ENCODE measurements around the gene RNF223.
"Not testable (repeated sequence)": the region's sequence is repeated elsewhere in the genome, so short reads cannot be mapped to it uniquely, and the experiment has no call there.

The RNF223 gene

GRCh38 chr1:1101503-1101902, 27.4 kb upstream of the RNF223 start:
- H3K36me3 ChIP-seq, result peaks cover 0 to 43% (median 26%) of the 10 kb centered on the region in 11 experiments; a peak in 20 of 22 replicates
- no peak overlapping the region for H3K27ac ChIP-seq
- H3K4me2 ChIP-seq, result no peak overlapping the region
- peaks cover 17 to 42% (median 30%) of the 10 kb centered on the region in 10 experiments for H3K4me1 ChIP-seq
- TF ChIP-seq Cebpa-rat (IDR thresholded peaks at IDR 0.05), result no peak
- H4K20me1 ChIP-seq, result peaks cover 0 to 38% (median 19%) of the 10 kb centered on the region in 11 experiments; a peak in 11 of 22 replicates
- H3K4me3 ChIP-seq, result no peak overlapping the region
- peaks cover 16 to 43% (median 39%) of the 10 kb centered on the region in 11 experiments for H3K9me3 ChIP-seq (replicated peaks in 1 of 11)
- H3K9ac ChIP-seq, result no peak overlapping the region
- no peaks in the 10 kb centered on the region for H3K27me3 ChIP-seq

- peaks cover 0 to 36% (median 18%) of the 10 kb centered on the region in 11 experiments; a peak in 11 of 22 replicates for H4K20me1 ChIP-seq
- no peak for TF ChIP-seq Cebpa-rat (IDR thresholded peaks at IDR 0.05)
- H3K9me3 ChIP-seq (replicated peaks in 1 of 11), result peaks cover 16 to 40% (median 32%) of the 10 kb centered on the region in 11 experiments
- peak overlapping the region in 1 of 10 experiments; percentile 7; a peak in 1 of 20 replicates for H3K4me3 ChIP-seq
- peaks cover 17 to 37% (median 26%) of the 10 kb centered on the region in 10 experiments for H3K4me1 ChIP-seq
- H3K27me3 ChIP-seq, result no peaks in the 10 kb centered on the region
- H3K4me2 ChIP-seq, result no peak overlapping the region
- no peak overlapping the region for H3K9ac ChIP-seq
- H3K36me3 ChIP-seq, result peaks cover 0 to 37% (median 26%) of the 10 kb centered on the region in 11 experiments; a peak in 20 of 22 replicates
- no peak overlapping the region for H3K27ac ChIP-seq
Observed at GRCh38 chr1:1100296-1100695, 26.2 kb upstream of the RNF223 start.

GRCh38 chr1:1099506-1100183, 25.5 kb upstream of the RNF223 start:
- Histone ChIP-seq H3K27ac (no peak overlapping the region), H4K20me1 (peaks cover 0 to 29% (median 13%) of the 10 kb centered on the region in 11 experiments; a peak in 11 of 22 replicates), H3K9me3 (replicated peaks in 1 of 11) (peaks cover 16 to 40% (median 32%) of the 10 kb centered on the region in 11 experiments), H3K4me1 (peaks cover 13 to 30% (median 19%) of the 10 kb centered on the region in 10 experiments), H3K4me2 (no peak overlapping the region), H3K36me3 (peaks cover 0 to 37% (median 26%) of the 10 kb centered on the region in 11 experiments; a peak in 20 of 22 replicates), H3K9ac (no peak overlapping the region), H3K4me3 (peak overlapping the region in 1 of 10 experiments; percentile 7; a peak in 2 of 20 replicates), H3K27me3 (no peaks in the 10 kb centered on the region)
- TF ChIP-seq Cebpa-rat (IDR thresholded peaks at IDR 0.05), result no peak

DNA sequence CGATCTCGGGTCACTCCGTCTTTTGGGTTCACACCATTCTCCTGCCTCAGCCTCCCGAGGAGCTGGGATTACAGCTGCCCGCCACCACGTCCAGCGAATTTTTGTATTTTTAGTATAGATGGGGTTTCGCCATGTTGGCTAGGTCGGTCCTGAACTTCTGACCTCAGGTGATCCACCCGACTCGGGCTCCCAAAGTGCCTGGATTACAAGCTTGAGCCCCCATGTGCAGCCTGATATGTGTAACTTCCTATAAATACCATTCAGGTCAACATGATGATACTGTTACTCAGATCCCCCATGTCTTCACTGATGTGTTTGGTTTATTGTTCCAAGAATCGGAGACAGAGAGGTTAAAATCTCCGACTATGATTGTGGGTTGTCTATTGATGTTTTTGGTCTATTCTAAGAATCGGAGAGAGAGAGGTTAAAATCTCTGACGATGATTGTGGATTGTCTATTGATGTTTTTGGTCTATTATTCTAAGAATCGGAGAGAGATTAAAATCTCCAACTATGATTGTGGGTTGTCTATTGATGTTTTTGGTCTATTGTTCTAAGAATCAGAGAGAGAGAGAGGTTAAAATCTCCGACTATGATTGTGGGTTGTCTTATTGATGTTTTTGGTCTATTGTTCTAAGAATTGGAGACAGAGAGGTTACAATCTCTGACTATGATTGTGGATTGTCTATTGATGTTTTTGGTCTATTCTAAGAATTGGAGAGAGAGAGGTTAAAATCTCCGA, 24.7 kb upstream of the RNF223 start:
- H3K9ac ChIP-seq, result no peak overlapping the region
- H3K27me3 ChIP-seq, result no peaks in the 10 kb centered on the region
- H3K27ac ChIP-seq, result no peak overlapping the region
- peaks cover 5 to 29% (median 15%) of the 10 kb centered on the region in 10 experiments for H3K4me1 ChIP-seq
- TF ChIP-seq Cebpa-rat (IDR thresholded peaks at IDR 0.05), result no peak
- peak overlapping the region in 1 of 11 experiments; percentile 31; a peak in 1 of 22 replicates for H3K4me2 ChIP-seq
- H3K36me3 ChIP-seq, result peaks cover 0 to 37% (median 26%) of the 10 kb centered on the region in 11 experiments; a peak in 20 of 22 replicates
- H4K20me1 ChIP-seq, result peaks cover 0 to 25% (median 10%) of the 10 kb centered on the region in 11 experiments; a peak in 11 of 22 replicates
- H3K4me3 ChIP-seq, result no peak overlapping the region
- peaks cover 16 to 40% (median 32%) of the 10 kb centered on the region in 11 experiments for H3K9me3 ChIP-seq (replicated peaks in 1 of 11)

DNA sequence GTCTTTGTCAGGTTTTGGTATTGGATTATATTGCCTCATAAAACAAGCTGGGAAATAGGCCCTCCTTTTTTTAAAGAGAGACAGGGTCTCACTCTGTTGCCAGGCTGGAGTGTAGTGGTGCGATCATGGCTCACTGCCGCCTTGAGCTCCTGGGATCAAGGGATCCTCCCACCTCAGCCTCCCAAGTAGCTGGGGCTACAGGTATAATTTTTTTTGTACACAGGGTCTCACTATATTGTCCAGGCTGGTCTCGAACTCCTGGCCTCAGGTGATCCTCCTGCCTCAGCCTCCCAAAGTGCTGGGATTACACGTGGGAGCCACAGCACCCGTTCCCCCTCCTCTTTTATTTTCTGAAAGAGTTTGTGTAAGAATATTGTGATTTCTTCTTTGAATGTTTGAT, 22.0 kb upstream of the RNF223 start:
- peaks cover 16 to 31% (median 24%) of the 10 kb centered on the region in 11 experiments for H3K9me3 ChIP-seq (replicated peaks in 1 of 11)
- not testable (repeated sequence) for H3K27me3 ChIP-seq, H3K4me2 ChIP-seq, H3K9ac ChIP-seq, H3K4me3 ChIP-seq, H3K27ac ChIP-seq
- peaks cover 0 to 37% (median 25%) of the 10 kb centered on the region in 11 experiments; a peak in 17 of 22 replicates for H4K20me1 ChIP-seq
- peaks cover 0 to 27% (median 21%) of the 10 kb centered on the region in 11 experiments; a peak in 20 of 22 replicates for H3K36me3 ChIP-seq
- H3K4me1 ChIP-seq, result peaks cover 12 to 41% (median 31%) of the 10 kb centered on the region in 10 experiments

DNA sequence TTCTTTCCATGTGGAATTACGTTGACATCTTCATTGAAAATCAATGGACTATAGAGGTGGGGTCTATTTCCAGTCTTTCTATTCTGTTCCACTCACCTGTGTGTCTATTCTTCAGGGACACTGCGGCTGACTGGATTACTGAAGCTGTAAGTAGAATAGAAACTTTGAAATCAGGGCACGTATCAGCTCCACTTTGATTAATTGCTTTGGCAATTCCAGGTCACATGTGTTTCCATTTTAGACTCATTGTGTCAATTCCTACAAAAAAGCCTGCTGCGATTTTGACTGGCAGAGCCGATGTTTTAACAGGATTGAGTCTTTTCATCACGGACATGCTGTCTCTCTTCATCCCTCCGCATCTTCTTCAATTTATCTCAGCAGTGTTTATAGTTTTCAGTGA, 20.9 kb upstream of the RNF223 start:
- H3K9me3 ChIP-seq (replicated peaks in 1 of 11), result peaks cover 6 to 20% (median 12%) of the 10 kb centered on the region in 11 experiments
- no peak for TF ChIP-seq Cebpa-rat (IDR thresholded peaks at IDR 0.05)
- no peak overlapping the region for H3K4me3 ChIP-seq
- H3K4me2 ChIP-seq, result no peak overlapping the region
- H3K4me1 ChIP-seq, result peaks cover 24 to 52% (median 42%) of the 10 kb centered on the region in 10 experiments
- H3K9ac ChIP-seq, result no peak overlapping the region
- H4K20me1 ChIP-seq, result peaks cover 0 to 49% (median 37%) of the 10 kb centered on the region in 11 experiments; a peak in 18 of 22 replicates
- H3K27me3 ChIP-seq, result 0 out of 22 replicates have a peak, but pooled peaks cover 0 to 2% (median 0%) of the 10 kb centered on the region in 11 experiments
- H3K27ac ChIP-seq, result no peak overlapping the region
- H3K36me3 ChIP-seq, result peaks cover 0 to 15% (median 10%) of the 10 kb centered on the region in 11 experiments; a peak in 15 of 22 replicates

DNA sequence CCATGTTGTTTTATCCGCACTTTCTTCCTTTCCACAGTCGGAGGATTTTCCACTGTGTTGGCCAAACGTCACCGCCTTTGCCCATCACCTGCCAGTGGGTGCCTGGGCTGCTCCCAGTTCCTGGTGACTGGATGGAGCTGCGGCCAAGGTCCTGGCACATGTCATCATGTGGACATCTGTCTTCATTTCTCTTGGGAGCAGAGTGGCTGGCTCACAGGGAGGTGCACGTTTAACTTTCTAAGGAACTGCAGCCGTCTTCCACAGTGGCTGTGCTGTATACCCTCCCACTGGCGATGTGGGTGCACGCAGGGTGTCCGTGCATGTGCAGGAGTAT, 19.5 kb upstream of the RNF223 start:
- TF ChIP-seq Cebpa-rat (IDR thresholded peaks at IDR 0.05), result no peak
- Histone ChIP-seq H3K27ac (no peak overlapping the region), H3K4me3 (no peak overlapping the region), H3K4me1 (peaks cover 29 to 66% (median 56%) of the 10 kb centered on the region in 10 experiments), H4K20me1 (peaks cover 0 to 62% (median 49%) of the 10 kb centered on the region in 11 experiments; a peak in 18 of 22 replicates), H3K9ac (0 out of 22 replicates have a peak overlapping the region, but pooled peaks of 1 of the 11 experiments have one; percentile 46), H3K4me2 (peak overlapping the region; percentile 23 to 96 (median 76); a peak in 20 of 22 replicates), H3K9me3 (replicated peaks in 1 of 11) (peaks cover 0 to 6% (median 0%) of the 10 kb centered on the region in 11 experiments; a peak in 6 of 22 replicates), H3K27me3 (0 out of 22 replicates have a peak, but pooled peaks cover 0 to 4% (median 0%) of the 10 kb centered on the region in 11 experiments), H3K36me3 (peaks cover 0 to 5% (median 0%) of the 10 kb centered on the region in 11 experiments; a peak in 2 of 22 replicates)

DNA sequence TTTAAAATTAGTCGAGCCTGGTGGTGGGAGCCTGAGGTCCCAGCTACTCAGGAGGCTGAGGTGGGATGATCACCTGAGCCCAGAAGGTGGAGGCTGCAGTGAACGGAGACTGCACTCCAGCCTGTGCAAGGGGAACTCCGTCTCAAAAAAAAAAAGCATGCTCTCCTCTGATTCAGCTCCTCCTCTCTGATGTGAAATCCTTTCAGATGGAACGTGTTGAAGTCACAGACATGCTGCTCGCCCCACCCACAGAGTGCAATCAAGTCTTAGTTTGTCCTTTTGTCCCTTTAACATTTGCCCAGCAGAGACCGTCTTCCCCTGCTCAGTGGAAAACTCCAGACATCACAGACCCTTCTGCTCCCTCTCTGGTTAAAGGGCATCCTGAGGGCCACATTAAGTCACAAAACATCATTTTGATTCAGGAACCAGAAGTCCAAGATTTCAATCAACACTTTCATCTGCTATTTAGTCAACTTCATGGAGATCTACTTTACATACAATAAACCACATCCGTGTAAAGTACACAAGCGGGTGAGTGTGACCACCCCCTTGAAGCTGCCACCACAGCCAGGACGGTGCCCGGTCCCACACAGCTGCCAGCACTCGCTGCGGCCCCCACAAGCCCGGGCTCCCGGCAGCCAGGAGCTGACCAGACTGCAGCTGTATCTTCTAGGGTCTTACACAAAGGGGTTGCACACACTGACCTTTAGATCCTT, 18.9 kb upstream of the RNF223 start:
- H3K36me3 ChIP-seq, result 0 out of 22 replicates have a peak, but pooled peaks cover 0 to under 1% (median 0%) of the 10 kb centered on the region in 11 experiments
- H3K27me3 ChIP-seq, result 0 out of 22 replicates have a peak, but pooled peaks cover 0 to 4% (median 0%) of the 10 kb centered on the region in 11 experiments
- TF ChIP-seq Cebpa-rat (IDR thresholded peaks at IDR 0.05), result no peak
- peak overlapping the region in 4 of 11 experiments; percentile 21 to 46 (median 36); a peak in 4 of 22 replicates for H3K9ac ChIP-seq
- H3K27ac ChIP-seq, result no peak overlapping the region; a peak in 1 of 22 replicates
- H3K4me1 ChIP-seq, result peaks cover 29 to 65% (median 59%) of the 10 kb centered on the region in 10 experiments
- H3K4me2 ChIP-seq, result peak overlapping the region; percentile 23 to 96 (median 76); a peak in 20 of 22 replicates
- H4K20me1 ChIP-seq, result peaks cover 0 to 63% (median 49%) of the 10 kb centered on the region in 11 experiments; a peak in 18 of 22 replicates
- H3K4me3 ChIP-seq, result no peak overlapping the region
- 0 out of 22 replicates have a peak, but pooled peaks cover 0 to under 1% (median 0%) of the 10 kb centered on the region in 11 experiments for H3K9me3 ChIP-seq (replicated peaks in 1 of 11)
